Lower leg skin (tissue), 4 donors: ENCODE data around the gene DLGAP1. TPM values are rescaled to one million over a fixed set of nuclear protein-coding genes. Genes with fewer than 3 reads are reported as not detected.

Experiments used
- DNase-seq, 2 donors: peaks; one replicate each; pipeline ENCODE4 v3.0.0-alpha.2; 2019; ENCODE audit warnings: low spot score in 2 of 2
- H3K4me3 ChIP-seq: fragments of 200-600 bp; sonication (generic); 2 replicates; pipeline ENCODE4 v1.5.1; 2017; ENCODE audit warnings: mild to moderate bottlenecking, low read depth; ENCODE audit not compliant: poor library complexity, severe bottlenecking
- CTCF ChIP-seq, 3 donors: fragments of 450-650 bp; IDR thresholded peaks; one replicate each; pipeline ENCODE4 v1.5.1; 2016; ENCODE audit warnings: antibody characterized with exemption in 3 of 3, mild to moderate bottlenecking in 3 of 3, moderate library complexity in 2 of 3
- POLR2A ChIP-seq, 2 donors: fragments of 450-650 bp; IDR thresholded peaks; one replicate each; pipeline ENCODE4 v1.6.1; 2016 to 2017; ENCODE audit warnings: antibody characterized with exemption in 2 of 2, mild to moderate bottlenecking in 1 of 2, moderate library complexity in 1 of 2
- WGBS, 2 donors: methylation state at CpG; one replicate each; pipeline ENCODE4 v1.1.5; 2018; 5-methylcytosine and 5-hydroxymethylcytosine counted together
- intact Hi-C: fragments of 100-400 bp; cut with DNase I; formaldehyde crosslinking; loops from one replicate; pipeline ENCODE4 v1.15.0; 2023; ENCODE audit warnings: low total_unique reads
- total RNA-seq, 4 donors: library from RNA; depleted of rRNA; stranded (reverse); fragments of >200 nt; gene quantifications; one replicate each; pipeline ENCODE4 v1.1.0, GENCODE V29; 2016

DLGAP1 gene
- total RNA-seq, 4 donors from 2014 or later = 0.34 to 1.3 (median 0.82) TPM

- WGBS, 2 donors = 67 to 74% methylated on average over 5 of the region's 5 CpGs
- no peak overlapping the region for H3K4me3 ChIP-seq
- DNase-seq = no peak
- no peak for TF ChIP-seq POLR2A (IDR thresholded peaks at IDR 0.05)
- no peak for TF ChIP-seq CTCF (IDR thresholded peaks at IDR 0.05)
- intact Hi-C loops = no loop called here
Measured at GRCh38 chr18:4203568-4204437, 251.3 kb downstream of the DLGAP1 start.

- TF ChIP-seq POLR2A (IDR thresholded peaks at IDR 0.05) (no peak), CTCF (IDR thresholded peaks at IDR 0.05) (no peak)
- intact Hi-C loops = no loop called here
- DNase-seq = no peak
- H3K4me3 ChIP-seq = no peak overlapping the region
Measured at GRCh38 chr18:4200399-4200798, 254.7 kb downstream of the DLGAP1 start.

GRCh38 chr18:4198956-4199355, 256.2 kb downstream of the DLGAP1 start:
- intact Hi-C loops = no loop called here
- TF ChIP-seq POLR2A (IDR thresholded peaks at IDR 0.05) = no peak
- no peak for TF ChIP-seq CTCF (IDR thresholded peaks at IDR 0.05)
- 59% methylated on average over 5 of the region's 5 CpGs for WGBS, 2 donors

GRCh38 chr18:4196351-4196750, 258.8 kb downstream of the DLGAP1 start:
- no peak for DNase-seq
- intact Hi-C loops = no loop called here
- 41 to 47% methylated on average over 4 of the region's 4 CpGs for WGBS, 2 donors
- no peak for TF ChIP-seq POLR2A (IDR thresholded peaks at IDR 0.05)
- no peak for TF ChIP-seq CTCF (IDR thresholded peaks at IDR 0.05)
- no peak overlapping the region for H3K4me3 ChIP-seq

More at GRCh38 chr18:4198956-4199355, 256.2 kb downstream of the DLGAP1 start:
- no peak for DNase-seq
- H3K4me3 ChIP-seq = no peak overlapping the region

- no peak for TF ChIP-seq POLR2A (IDR thresholded peaks at IDR 0.05)
- TF ChIP-seq CTCF (IDR thresholded peaks at IDR 0.05) = no peak
- DNase-seq = no peak
Measured at GRCh38 chr18:4193086-4193485, 262.0 kb downstream of the DLGAP1 start.

More at GRCh38 chr18:4193086-4193485, 262.0 kb downstream of the DLGAP1 start:
- intact Hi-C loops = no loop called here
- 40 to 42% methylated on average over 3 of the region's 3 CpGs for WGBS, 2 donors
- no peak overlapping the region for H3K4me3 ChIP-seq
